HepG2 (cell line): ENCODE data around the gene CCDC91. TPM values are rescaled to one million over a fixed set of nuclear protein-coding genes. Genes with fewer than 3 reads are reported as not detected.

ENCODE experiments used
- AHDC1 ChIP-seq: sonication (generic); formaldehyde crosslinking; IDR thresholded peaks from 2 replicates; pipeline ENCODE4 v1.5.1; 2020; ENCODE audit warnings: mild to moderate bottlenecking, missing genetic modification reagents, borderline replicate concordance
- DDIT3 ChIP-seq: sonication (generic); formaldehyde crosslinking; IDR thresholded peaks from 2 replicates; pipeline ENCODE4 v1.4.0; 2020; ENCODE audit warnings: mild to moderate bottlenecking, missing genetic modification reagents
- FLYWCH1 ChIP-seq: sonication (generic); formaldehyde crosslinking; IDR thresholded peaks from 2 replicates; pipeline ENCODE4 v1.8.1; 2023; ENCODE audit warnings: mild to moderate bottlenecking, missing genetic modification reagents
- HMG20B ChIP-seq: conservative IDR thresholded peaks from 2 replicates; pipeline ENCODE4 v1.6.1; 2016; ENCODE audit warnings: missing genetic modification reagents, missing compliant biosample characterization
- IRX3 ChIP-seq: sonication (generic); formaldehyde crosslinking; IDR thresholded peaks from 2 replicates; pipeline ENCODE4 v1.8.1; 2023; ENCODE audit warnings: mild to moderate bottlenecking, low read depth, missing genetic modification reagents, borderline replicate concordance
- RORA ChIP-seq: sonication (generic); formaldehyde crosslinking; IDR thresholded peaks from 2 replicates; pipeline ENCODE4 v1.5.0; 2020; ENCODE audit warnings: mild to moderate bottlenecking, missing genetic modification reagents, moderate library complexity
- SIN3A ChIP-seq: IDR thresholded peaks from 2 replicates; pipeline ENCODE4 v1.6.1; 2011; ENCODE audit warnings: low read depth, mild to moderate bottlenecking, control low read depth, low read length, borderline replicate concordance
- ZNF362 ChIP-seq: sonication (generic); formaldehyde crosslinking; IDR thresholded peaks from 2 replicates; pipeline ENCODE4 v1.4.0; 2020; ENCODE audit warnings: missing genetic modification reagents, mild to moderate bottlenecking, borderline replicate concordance
- polyA plus RNA-seq, 8 experiments: library from polyadenylated mRNA; depleted of rRNA in 3 of 8; stranded (reverse) in 7 of 8; unstranded in 1 of 8; fragments of >200 nt; fragmentation: Illumina TruSeq in 4 of 8; extraction: Trizol in 4 of 8; gene quantifications; 2 replicates each; pipeline versions ENCODE4 v1.2.1 to v1.2.3, GENCODE V29; 2011 to 2016; ENCODE audit warnings: low read depth in 4 of 8, missing spikeins in 1 of 8, mixed read lengths in 1 of 8; ENCODE audit not compliant: insufficient read depth in 1 of 8
- total RNA-seq, 5 experiments: library from RNA; depleted of rRNA; stranded (reverse); fragments of >200 nt; fragmentation: Illumina TruSeq; extraction: Trizol; gene quantifications; 2 replicates each; pipeline ENCODE4 v1.2.3, GENCODE V29; 2016; ENCODE audit warnings: low read depth in 1 of 5

Gene CCDC91
- total and polyA plus RNA-seq, 2 of the 13 experiments (the other 11 are each of a cell fraction or from before 2014, with no cell fraction given) = 9.8 to 15.8 TPM

DNA sequence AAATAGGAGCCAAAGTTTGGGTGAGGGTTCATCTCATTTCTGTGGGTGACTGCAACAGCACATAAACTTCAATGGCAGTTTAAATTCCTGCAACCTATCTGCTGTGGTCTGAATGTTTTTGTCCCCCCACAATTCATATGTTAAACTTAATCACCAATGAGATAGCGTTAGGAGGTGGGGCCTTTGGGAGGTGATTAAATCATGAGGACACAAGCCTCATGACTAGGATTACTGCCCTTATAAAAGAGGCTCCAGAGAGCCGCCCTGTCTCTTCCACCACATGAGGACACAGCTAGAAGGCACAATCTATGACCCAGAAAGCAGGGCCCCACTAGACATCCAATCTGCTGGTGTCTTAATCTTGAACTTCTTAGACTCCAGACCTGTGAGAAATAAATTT lies 3.8 kb upstream of the CCDC91 start (continued):
- TF ChIP-seq SIN3A = no peak
- TF ChIP-seq DDIT3 (CRISPR knock-in tag) = no peak
- TF ChIP-seq HMG20B = no peak
- no peak for TF ChIP-seq FLYWCH1 (CRISPR knock-in tag)
- TF ChIP-seq AHDC1 (CRISPR knock-in tag) = no peak
- TF ChIP-seq ZNF362 (CRISPR knock-in tag) = no peak
- no peak for TF ChIP-seq RORA (CRISPR knock-in tag)
- no peak for TF ChIP-seq IRX3 (CRISPR knock-in tag)
